IMR-90 (cell line): ENCODE data around the gene PLTP. TPM values are rescaled to one million over a fixed set of nuclear protein-coding genes. Genes with fewer than 3 reads are reported as not detected.
A peak's percentile ranks its signal among the peaks of the same experiment; 100 is the strongest.

Experiments used
- ATAC-seq: fragments of 200-7000 bp; cut with Tn5 transposase; 2 replicates; pipeline ENCODE4 v1.9.1; 2020; ENCODE audit warnings: low read depth, mild to moderate bottlenecking, moderate library complexity
- BruUV-seq: library from RNA; stranded (reverse); fragments of 400-500 nt; replicated peaks from 2 replicates; lab custom pipeline; 2021; lab: Mats Ljungman, UMichigan
- CTCF ChIA-PET: fragments of 300-600 bp; formaldehyde crosslinking; extraction: SDS; loops from one replicate; lab custom pipeline; 2021; ENCODE audit warnings: antibody characterized with exemption; lab: Yijun Ruan, JAX
- POLR2A ChIA-PET: fragments of 300-600 bp; sonication (Branson Sonifier 250); formaldehyde crosslinking; loops from one replicate; lab custom pipeline; 2022; ENCODE audit warnings: antibody characterized with exemption; ENCODE audit not compliant: unreplicated experiment; lab: Charles Lee
- DNase-seq: peaks from one replicate; pipeline ENCODE4 v3.0.0; 2013
- H2AFZ ChIP-seq: replicated peaks from 2 replicates; pipeline ENCODE3; 2013; ENCODE audit warnings: low read length, mild to moderate bottlenecking; ENCODE audit not compliant: poor library complexity
- H2AK5ac ChIP-seq: 2 replicates; pipeline ENCODE4 v1.6.1; 2013; ENCODE audit warnings: low read depth, low read length, inconsistent platforms
- H2AK9ac ChIP-seq: replicated peaks from 2 replicates; pipeline ENCODE3; 2013; ENCODE audit warnings: mild to moderate bottlenecking, low read depth, low read length, moderate library complexity; ENCODE audit not compliant: poor library complexity
- H2BK120ac ChIP-seq: 2 replicates; pipeline ENCODE4 v1.6.1; 2013; ENCODE audit warnings: low read depth, low read length, inconsistent platforms
- H2BK15ac ChIP-seq: 3 replicates; pipeline ENCODE4 v1.6.1; 2013; ENCODE audit warnings: low read depth, low read length, inconsistent platforms
- H2BK20ac ChIP-seq: 2 replicates; pipeline ENCODE4 v1.6.1; 2013; ENCODE audit warnings: low read depth, mild to moderate bottlenecking, inconsistent platforms, low read length, moderate library complexity
- H2BK5ac ChIP-seq: 2 replicates; pipeline ENCODE4 v1.6.1; 2013; ENCODE audit warnings: mild to moderate bottlenecking, low read depth, low read length, inconsistent platforms; ENCODE audit not compliant: poor library complexity, severe bottlenecking
- H3K14ac ChIP-seq: replicated peaks from 2 replicates; pipeline ENCODE4 v1.6.1; 2013; ENCODE audit warnings: low read depth, low read length, inconsistent platforms
- H3K18ac ChIP-seq: 2 replicates; pipeline ENCODE4 v1.6.1; 2013; ENCODE audit warnings: low read depth, low read length, control low read depth
- H3K23ac ChIP-seq: 2 replicates; pipeline ENCODE4 v1.6.1; 2013; ENCODE audit warnings: low read depth, low read length, inconsistent platforms
- H3K27ac ChIP-seq: 2 replicates; pipeline ENCODE4 v1.5.1; 2013; ENCODE audit warnings: mild to moderate bottlenecking, control low read depth, low read length; ENCODE audit not compliant: insufficient read depth
- H3K27me3 ChIP-seq: 2 replicates; pipeline ENCODE4 v1.6.1; 2013; ENCODE audit warnings: low read length; ENCODE audit not compliant: control insufficient read depth, insufficient read depth
- H3K36me3 ChIP-seq: 2 replicates; pipeline ENCODE4 v1.6.1; 2013; ENCODE audit warnings: low read length, mixed read lengths; ENCODE audit not compliant: control insufficient read depth, insufficient read depth
- H3K4ac ChIP-seq: 2 replicates; pipeline ENCODE4 v1.6.1; 2013; ENCODE audit warnings: low read depth, low read length, inconsistent platforms
- H3K4me1 ChIP-seq: 2 replicates; pipeline ENCODE4 v1.6.1; 2013; ENCODE audit warnings: low read length, mixed read lengths; ENCODE audit not compliant: control insufficient read depth, insufficient read depth
- H3K4me2 ChIP-seq: 2 replicates; pipeline ENCODE4 v1.6.1; 2013; ENCODE audit warnings: low read depth, mild to moderate bottlenecking, control low read depth, low read length, moderate library complexity
- H3K4me3 ChIP-seq: 2 replicates; pipeline ENCODE4 v1.5.1; 2013; ENCODE audit warnings: low read depth, mild to moderate bottlenecking, control low read depth, low read length, moderate library complexity; ENCODE audit not compliant: insufficient read depth
- H3K56ac ChIP-seq: 2 replicates; pipeline ENCODE4 v1.6.1; 2013; ENCODE audit warnings: low read length, inconsistent platforms; ENCODE audit not compliant: insufficient read depth; ENCODE audit errors: extremely low read depth
- H3K79me1 ChIP-seq, 2 experiments: 2 replicates each; pipeline ENCODE4 v1.6.1; 2013; ENCODE audit warnings: low read length in 2 of 2, inconsistent platforms in 1 of 2, low read depth in 1 of 2
- H3K9ac ChIP-seq: 2 replicates; pipeline ENCODE4 v1.6.1; 2013; ENCODE audit warnings: low read depth, low read length, control low read depth
- H3K9me1 ChIP-seq: 2 replicates; pipeline ENCODE4 v1.6.1; 2013; ENCODE audit warnings: low read length, inconsistent platforms; ENCODE audit not compliant: insufficient read depth
- H3K9me3 ChIP-seq: 2 replicates; pipeline ENCODE4 v1.6.1; 2013; ENCODE audit warnings: low read length; ENCODE audit not compliant: control insufficient read depth, insufficient read depth
- H4K20me1 ChIP-seq: 2 replicates; pipeline ENCODE4 v1.6.1; 2013; ENCODE audit warnings: low read length, inconsistent platforms; ENCODE audit not compliant: insufficient read depth
- H4K5ac ChIP-seq: 2 replicates; pipeline ENCODE4 v1.6.1; 2013; ENCODE audit warnings: mild to moderate bottlenecking, low read depth, low read length, control low read depth
- H4K8ac ChIP-seq, 2 experiments: 2 replicates each; pipeline ENCODE4 v1.6.1; 2013; ENCODE audit warnings: low read depth in 2 of 2, low read length in 2 of 2, control low read depth in 1 of 2, inconsistent platforms in 1 of 2
- H4K91ac ChIP-seq: 2 replicates; pipeline ENCODE4 v1.6.1; 2013; ENCODE audit warnings: low read depth, low read length, inconsistent platforms; ENCODE audit not compliant: insufficient read depth
- BHLHE40 ChIP-seq: fragments of 150-350 bp; IDR thresholded peaks from 2 replicates; pipeline ENCODE4 v1.6.1; 2016; ENCODE audit warnings: mild to moderate bottlenecking, low read depth, low read length
- CTCF ChIP-seq: conservative IDR thresholded peaks from 2 replicates; pipeline ENCODE4 v1.5.1; 2012; ENCODE audit warnings: mild to moderate bottlenecking, low read depth, low read length, improper control_type of control experiment
- FOS ChIP-seq: fragments of 150-350 bp; IDR thresholded peaks from 2 replicates; pipeline ENCODE4 v1.6.1; 2016; ENCODE audit warnings: low read depth, low read length
- MAFK ChIP-seq: IDR thresholded peaks from 2 replicates; pipeline ENCODE4 v1.6.1; 2012; ENCODE audit warnings: low read depth, low read length, improper control_type of control experiment
- MAZ ChIP-seq: IDR thresholded peaks from 2 replicates; pipeline ENCODE4 v1.6.1; 2012; ENCODE audit warnings: low read depth, mild to moderate bottlenecking, low read length, improper control_type of control experiment, moderate library complexity, borderline replicate concordance
- MXI1 ChIP-seq: IDR thresholded peaks from 2 replicates; pipeline ENCODE4 v1.6.1; 2012; ENCODE audit warnings: low read depth, mild to moderate bottlenecking, low read length, moderate library complexity, borderline replicate concordance
- NFE2L2 ChIP-seq: fragments of 150-350 bp; IDR thresholded peaks from 2 replicates; pipeline ENCODE4 v1.6.1; 2016; ENCODE audit warnings: low read depth, mild to moderate bottlenecking, low read length
- POLR2A ChIP-seq: IDR thresholded peaks from 2 replicates; pipeline ENCODE4 v1.6.1; 2012; ENCODE audit warnings: mild to moderate bottlenecking, low read depth, low read length
- RCOR1 ChIP-seq: IDR thresholded peaks from 2 replicates; pipeline ENCODE4 v1.6.1; 2012; ENCODE audit warnings: mild to moderate bottlenecking, low read length, improper control_type of control experiment; ENCODE audit not compliant: insufficient replicate concordance
- RFX5 ChIP-seq: IDR thresholded peaks from 2 replicates; pipeline ENCODE4 v1.8.0; 2012; ENCODE audit warnings: low read depth, mild to moderate bottlenecking, low read length, moderate library complexity
- SMC3 ChIP-seq: fragments of 150-350 bp; IDR thresholded peaks from 2 replicates; pipeline ENCODE4 v1.6.1; 2016; ENCODE audit warnings: low read depth, mild to moderate bottlenecking, antibody characterized with exemption, low read length, moderate library complexity
- WGBS, 2 experiments: methylation state at CpG; one replicate each; pipeline versions ENCODE4 v1.1.5 to v1.1.7; 2013; ENCODE audit warnings: missing lambda C conversion rate in 2 of 2; ENCODE audit not compliant: insufficient read length in 1 of 2; ENCODE audit errors: extremely low coverage in 2 of 2; 5-methylcytosine and 5-hydroxymethylcytosine counted together
- dilution Hi-C: fragments of 300-500 bp; cut with HindIII; formaldehyde crosslinking; loops from one replicate; pipeline ENCODE4 v1.14.3; 2018; ENCODE audit warnings: low sequenced_read_pairs; ENCODE audit not compliant: unreplicated experiment
- in situ Hi-C: fragments of 300-500 bp; cut with MboI; formaldehyde crosslinking; loops from 3 replicates; pipeline ENCODE4 v1.14.3; 2019; ENCODE audit warnings: low sequenced_read_pairs, inconsistent platforms, mixed read lengths
- intact Hi-C: fragments of 100-400 bp; cut with micrococcal nuclease; formaldehyde crosslinking; loops from 2 replicates; pipeline ENCODE4 v1.10.0; 2022
- polyA plus RNA-seq, 3 experiments: library from polyadenylated mRNA; depleted of rRNA; stranded (reverse); fragments of >200 nt; gene quantifications; 2 replicates each; pipeline ENCODE4 v1.2.3, GENCODE V29; 2012; ENCODE audit warnings: low replicate concordance in 1 of 3
- total RNA-seq: library from RNA; depleted of rRNA; stranded (reverse); fragments of >200 nt; gene quantifications from 2 replicates; pipeline ENCODE4 v1.2.3, GENCODE V29; 2012

The PLTP gene
- total and polyA plus RNA-seq, 2 of the 4 experiments (the other 2 are of a cell fraction), result 5.4 to 55.8 TPM

GRCh38 chr20:45918779-45919537 lies 7.0 kb upstream of the PLTP start:
- Histone ChIP-seq H2BK15ac (no peak overlapping the region; the same call in 2 of the 3 replicates), H3K79me1 (no peaks in the 10 kb centered on the region), H2AK5ac (peak overlapping the region; percentile 44; the same call in 1 of the 2 replicates), H3K27me3 (no peaks in the 10 kb centered on the region), H3K9me3 (no peaks in the 10 kb centered on the region), H3K23ac (no peak overlapping the region), H4K91ac (no peak overlapping the region), H2AFZ (no peak overlapping the region), H4K8ac (peak overlapping the region; percentile 37 to 62; a peak in 3 of 4 replicates), H3K9ac (no peak overlapping the region), H2BK120ac (peak overlapping the region; percentile 43; the same call in 1 of the 2 replicates), H2AK9ac (no peak overlapping the region), H3K4me1 (peaks cover 27% of the 10 kb centered on the region), H3K4ac (peak overlapping the region; percentile 59), H3K4me2 (no peak overlapping the region), H2BK5ac (peak overlapping the region; percentile 61), H2BK20ac (no peak overlapping the region; the same call in 1 of the 2 replicates), H4K20me1 (no peaks in the 10 kb centered on the region), H3K14ac (0 out of 2 replicates have a peak overlapping the region, but pooled peaks have one; percentile 58), H3K56ac (no peak overlapping the region), H3K36me3 (no peaks in the 10 kb centered on the region), H3K18ac (peak overlapping the region; percentile 39), H3K9me1 (no peaks in the 10 kb centered on the region; the same call in 1 of the 2 replicates), H3K27ac (peak overlapping the region; percentile 89; the same call in 1 of the 2 replicates), H3K4me3 (no peak overlapping the region), H4K5ac (peak overlapping the region; percentile 19)
- ATAC-seq (no peak), DNase-seq (peak; percentile 21)
- POLR2A ChIA-PET, result no interaction called here
- no TSS peak for BruUV-seq
- dilution Hi-C loops, result no loop called here
- 100% methylated on average over 4 of the region's 12 CpGs; no CpG with 5 or more reads in 1 of the 2 experiments for WGBS, 2 experiments
- TF ChIP-seq NFE2L2 (no peak), POLR2A (no peak), MXI1 (no peak), RFX5 (no peak), BHLHE40 (no peak), MAFK (no peak), MAZ (no peak), FOS (no peak), CTCF (no peak), SMC3 (no peak), RCOR1 (no peak)
- CTCF ChIA-PET, result interaction anchor here (1.0 kb wide), 1 partner anchor 27 kb away, joined by 4 read pairs; the partner anchor contains the start of gene CTSA
- intact Hi-C loops, result no loop called here
- in situ Hi-C loops, result loop anchor here (25.0 kb wide), 1 partner anchor 582 kb away; the partner anchor contains the start of gene SDC4
